Hematopoietic multipotent progenitor cell treated with erythropoietin and hydrocortisone succinate and interleukin-3 and kit ligand, for 17 days (in vitro differentiated cells): ENCODE results near the gene TEKT3.

Source experiments
- DNase-seq: peaks from one replicate; pipeline ENCODE4 v3.0.0-alpha.2; 2015; ENCODE audit warnings: low spot score

Gene TEKT3

GRCh38 chr17:15341385-15341849 is at the start of gene TEKT3:
TEKT3 (minus strand) TSS chr17:15341597; CDS start chr17:15331585, 10,012 bp downstream.
- DNase-seq: no peak

GRCh38 chr17:15388356-15389041 is 47.1 kb upstream of the TEKT3 start:
- no peak for DNase-seq

DNA sequence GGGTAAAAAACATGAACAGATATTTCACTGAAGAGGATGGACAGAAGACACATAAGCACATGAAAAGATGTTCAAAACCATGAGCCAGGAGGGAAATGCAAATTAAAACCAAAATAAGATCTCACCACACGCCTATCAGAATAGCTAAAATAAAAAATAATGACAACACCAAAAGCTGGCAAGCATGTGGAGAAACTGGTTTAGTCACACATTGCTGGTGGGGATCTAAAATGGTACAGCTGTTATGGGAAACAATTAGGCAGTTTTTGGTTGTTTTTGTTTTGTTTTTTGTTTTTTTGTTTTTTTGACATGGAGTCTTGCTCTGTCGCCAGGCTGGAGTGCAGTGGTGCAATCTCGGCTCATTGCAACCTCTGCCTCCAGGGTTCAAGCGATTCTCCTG is 44.7 kb upstream of the TEKT3 start:
- DNase-seq: no peak

DNA sequence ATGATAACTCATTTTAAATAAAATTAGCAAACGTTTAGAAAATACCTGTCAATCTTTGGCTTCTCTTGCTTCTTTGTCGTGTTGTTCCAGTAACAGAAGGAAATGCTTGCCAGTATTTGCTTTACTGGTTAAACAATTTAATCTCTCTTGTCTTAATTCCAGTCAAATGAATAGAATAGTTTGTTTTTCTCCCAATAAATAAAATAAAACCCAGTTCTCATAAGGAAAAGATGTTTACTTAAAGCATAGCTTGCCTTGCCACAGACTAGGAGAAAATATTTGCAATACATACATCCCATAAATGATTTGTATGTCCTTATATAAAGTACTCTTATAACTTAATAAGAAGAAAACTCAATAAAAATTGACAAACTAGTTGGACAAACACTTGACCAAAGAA is 43.9 kb upstream of the TEKT3 start:
- DNase-seq: no peak

DNA sequence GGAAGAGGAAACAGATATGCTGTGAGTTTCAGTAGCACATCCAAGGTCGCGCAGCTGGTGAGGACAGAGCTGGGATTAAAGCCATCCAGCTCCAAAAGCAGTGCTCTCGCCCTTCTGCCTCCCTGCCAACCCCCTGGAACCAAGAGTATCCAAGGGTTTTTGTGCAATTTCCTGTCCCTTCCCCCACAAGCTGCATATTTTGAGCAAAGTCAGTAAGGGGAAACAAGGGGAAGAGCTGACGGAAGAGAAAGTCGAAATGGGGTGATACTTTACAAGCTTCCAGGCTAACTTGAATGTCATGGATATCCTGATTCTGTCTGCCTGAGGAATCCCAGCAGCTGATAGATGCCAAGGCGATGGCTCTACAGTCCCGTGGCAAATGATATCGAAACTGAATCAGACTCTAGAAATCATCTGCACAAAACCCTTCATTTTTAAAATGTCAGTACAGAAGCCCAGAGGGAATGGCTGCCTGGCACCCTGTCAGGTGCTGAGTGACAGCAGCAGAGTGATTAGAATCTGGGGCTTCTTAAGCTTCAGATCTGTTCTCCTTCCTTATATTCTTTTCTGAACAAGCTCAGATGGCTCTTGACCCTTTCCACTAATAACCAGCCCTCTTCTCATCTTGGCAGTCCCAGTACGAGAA is 42.9 kb upstream of the TEKT3 start:
- DNase-seq: no peak

GRCh38 chr17:15382914-15383313 is 41.5 kb upstream of the TEKT3 start:
- no peak for DNase-seq

DNA sequence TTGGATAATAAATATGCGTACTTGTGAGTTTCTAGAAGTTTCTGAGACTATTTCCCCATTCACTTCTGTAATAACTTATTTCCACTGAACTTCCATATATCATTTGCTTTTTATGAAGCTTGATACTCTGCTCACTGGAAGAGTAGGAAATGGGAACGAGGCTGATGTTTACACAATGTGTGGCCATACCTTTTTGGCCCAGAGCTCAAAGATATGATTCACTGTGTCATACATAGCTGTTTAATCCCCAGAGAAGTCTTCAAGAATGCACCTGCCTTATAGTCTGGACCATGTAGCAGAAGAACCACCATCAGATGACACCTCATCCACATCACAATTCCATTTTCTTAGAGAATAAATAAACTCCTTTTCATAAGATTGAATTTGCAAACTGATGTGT is 40.3 kb upstream of the TEKT3 start:
- no peak for DNase-seq

GRCh38 chr17:15380446-15380845 is 39.0 kb upstream of the TEKT3 start:
- DNase-seq: no peak

- DNase-seq: no peak
These were observed 38.3 kb upstream of the TEKT3 start for GRCh38 chr17:15379659-15380058.

- DNase-seq: no peak
These were observed 36.8 kb upstream of the TEKT3 start for GRCh38 chr17:15378243-15378642.

- no peak for DNase-seq
These were observed 36.2 kb upstream of the TEKT3 start for GRCh38 chr17:15377616-15378015.

DNA sequence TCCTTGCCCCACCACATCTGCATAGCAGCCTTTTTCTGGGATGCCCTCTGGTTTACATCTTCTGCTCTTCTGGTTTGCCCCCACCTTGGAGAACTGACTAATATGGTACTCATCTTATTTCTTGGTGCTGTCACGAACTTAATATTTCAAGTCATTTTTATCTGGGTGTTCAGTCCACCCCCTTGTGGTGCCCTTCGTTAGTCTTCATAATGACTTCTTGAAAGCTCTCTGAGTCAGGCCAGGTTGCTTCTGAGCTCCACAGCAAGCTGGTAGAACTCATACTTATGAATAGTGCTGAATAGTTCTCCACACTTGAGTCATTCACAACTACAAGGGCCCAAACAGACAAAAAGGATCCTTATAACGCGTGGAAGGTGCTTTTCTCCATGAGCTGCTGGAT is 35.8 kb upstream of the TEKT3 start:
- no peak for DNase-seq

DNA sequence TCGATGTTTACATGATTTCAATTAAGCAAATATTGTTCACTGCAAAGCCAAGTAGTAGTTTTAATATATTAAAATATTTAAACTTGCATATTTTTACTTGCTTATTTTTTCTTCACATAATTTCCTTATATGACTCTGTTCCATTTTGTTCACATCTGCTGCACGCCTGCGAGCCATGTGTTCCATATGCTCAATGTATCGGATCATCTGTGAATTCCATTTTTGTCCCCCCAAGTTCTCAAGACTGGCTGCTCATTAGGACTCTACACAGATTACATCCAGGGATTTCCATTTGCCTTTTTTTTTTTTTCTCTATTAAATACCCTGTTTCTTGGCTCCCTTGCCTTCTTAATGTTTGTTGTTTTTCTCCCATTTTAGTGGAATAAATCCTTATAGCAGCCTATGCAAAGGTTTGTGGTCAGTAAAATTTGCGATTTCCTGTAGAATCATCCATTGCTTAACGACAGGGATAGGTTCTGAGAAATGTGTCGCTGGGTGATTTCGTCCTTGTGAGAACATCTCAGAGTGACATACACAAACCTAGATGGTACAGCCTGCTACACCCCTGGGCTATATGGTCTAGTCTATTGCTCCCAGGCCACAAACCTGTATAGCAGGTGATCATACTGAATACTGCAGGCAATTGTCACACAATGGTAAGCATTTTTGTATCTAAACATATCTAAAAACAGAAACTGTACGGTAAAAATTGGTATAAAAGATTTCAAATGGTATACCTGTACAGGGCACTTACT is 30.2 kb upstream of the TEKT3 start:
- DNase-seq: no peak

GRCh38 chr17:15368600-15368999 is 27.2 kb upstream of the TEKT3 start:
- DNase-seq: no peak

GRCh38 chr17:15366026-15366425 is 24.6 kb upstream of the TEKT3 start:
- DNase-seq: no peak

DNA sequence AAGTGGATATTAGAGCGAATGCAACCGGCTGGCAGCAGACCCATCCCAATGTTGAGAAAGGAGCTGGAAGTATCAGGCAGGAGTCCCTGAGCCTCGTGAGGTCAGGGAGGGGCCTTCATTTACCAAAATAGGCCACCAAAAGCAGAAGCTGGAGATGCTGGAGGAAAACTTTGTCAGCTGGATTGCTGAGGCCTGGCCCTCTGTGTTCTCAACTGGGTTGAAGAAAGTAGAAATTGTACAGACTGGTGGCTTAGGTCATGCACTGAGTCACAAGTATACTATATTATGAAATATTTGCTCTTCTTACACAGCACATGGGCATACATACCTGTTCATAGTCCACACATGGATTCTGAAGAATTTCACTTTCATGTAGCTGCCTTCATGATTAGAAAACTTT is 23.2 kb upstream of the TEKT3 start:
- no peak for DNase-seq

GRCh38 chr17:15363702-15364101 is 22.3 kb upstream of the TEKT3 start:
- no peak for DNase-seq

GRCh38 chr17:15361592-15361991 is 20.2 kb upstream of the TEKT3 start:
- no peak for DNase-seq

- no peak for DNase-seq
These were observed 19.8 kb upstream of the TEKT3 start for GRCh38 chr17:15361151-15361550.

GRCh38 chr17:15354256-15354655 is 12.9 kb upstream of the TEKT3 start:
- DNase-seq: no peak

- DNase-seq: no peak
These were observed 10.5 kb upstream of the TEKT3 start for GRCh38 chr17:15351925-15352324.

- DNase-seq: no peak
These were observed 10.1 kb upstream of the TEKT3 start for GRCh38 chr17:15351478-15351840.

DNA sequence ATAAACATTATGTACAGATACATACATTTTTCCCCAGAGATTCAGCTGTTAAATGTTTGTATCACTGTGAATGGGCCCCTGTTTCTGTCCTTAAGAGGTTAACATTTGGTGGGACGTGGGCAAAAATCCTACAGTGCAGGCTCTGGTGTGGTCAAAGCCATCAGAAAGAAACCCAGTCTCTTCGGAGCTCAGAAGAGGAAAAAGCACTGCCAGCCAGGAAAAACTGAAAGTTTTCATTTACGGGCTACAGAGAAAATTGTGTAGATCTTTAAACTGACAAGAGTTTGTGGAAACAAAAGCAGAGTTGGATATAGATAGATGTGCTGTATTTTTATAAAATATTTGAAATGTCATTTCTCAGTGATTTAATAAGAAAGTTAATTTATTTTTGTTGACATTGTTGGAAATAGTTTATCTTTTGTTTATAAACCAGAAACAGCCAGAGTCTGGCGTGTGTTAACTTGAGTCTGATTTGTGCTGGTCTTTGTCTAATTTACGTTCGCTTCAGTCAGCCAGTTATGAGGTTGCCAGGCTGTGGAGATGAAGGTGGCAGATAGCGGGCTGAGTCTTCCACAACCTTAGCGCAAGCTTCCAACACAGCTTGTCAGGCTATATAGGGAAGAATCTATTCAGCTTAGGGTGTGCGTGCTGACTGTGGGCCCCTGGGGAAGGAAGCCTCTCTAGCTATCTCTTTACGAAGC is 9.5 kb upstream of the TEKT3 start:
- no peak for DNase-seq
